GM11168 (cell line): ENCODE results near the gene KCNA4.
"Not testable (repeated sequence)": the region's sequence is repeated elsewhere in the genome, so short reads cannot be mapped to it uniquely, and the experiment has no call there.

Source experiments
- in situ Hi-C: fragments of 300-500 bp; cut with MboI; formaldehyde crosslinking; loops from one replicate; pipeline ENCODE4 v1.12.0; 2022; ENCODE audit warnings: low sequenced_read_pairs; ENCODE audit not compliant: unreplicated experiment

The KCNA4 gene

DNA sequence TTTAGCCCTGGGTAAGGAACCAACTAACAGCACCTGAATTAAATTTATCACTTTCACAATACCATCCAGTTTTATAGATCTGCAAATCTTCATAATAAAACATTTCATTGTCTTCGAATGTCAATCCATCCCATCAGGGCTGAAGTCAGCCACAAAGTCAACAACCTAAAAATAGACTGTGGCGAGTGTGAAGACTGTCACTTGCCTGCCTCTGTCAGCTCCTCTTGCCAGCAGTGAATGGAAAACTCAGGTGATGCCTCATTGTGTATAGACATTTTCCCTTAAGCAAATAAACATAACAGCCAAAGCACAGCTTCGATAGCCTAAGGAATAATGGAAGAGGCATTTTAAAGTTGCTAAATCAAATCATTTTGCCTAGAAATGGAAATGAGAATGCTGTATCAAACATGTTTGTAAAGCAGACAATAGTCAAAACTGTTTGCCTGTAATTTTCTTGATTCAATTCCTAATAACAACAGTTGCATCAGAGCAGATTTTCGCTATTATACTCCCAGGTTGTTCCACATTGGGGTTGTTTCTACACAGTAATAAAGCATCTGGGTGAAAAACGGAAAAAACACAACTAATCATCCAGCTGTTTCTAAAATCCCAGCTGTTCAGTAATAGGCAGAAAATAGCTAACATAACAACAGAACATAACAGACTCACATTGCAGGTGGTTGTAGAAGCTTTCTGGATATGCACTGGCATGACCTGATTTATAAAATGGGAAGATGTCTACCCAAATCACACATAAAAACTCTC, 15.7 kb downstream of the KCNA4 start:
- in situ Hi-C loops, result no loop called here

DNA sequence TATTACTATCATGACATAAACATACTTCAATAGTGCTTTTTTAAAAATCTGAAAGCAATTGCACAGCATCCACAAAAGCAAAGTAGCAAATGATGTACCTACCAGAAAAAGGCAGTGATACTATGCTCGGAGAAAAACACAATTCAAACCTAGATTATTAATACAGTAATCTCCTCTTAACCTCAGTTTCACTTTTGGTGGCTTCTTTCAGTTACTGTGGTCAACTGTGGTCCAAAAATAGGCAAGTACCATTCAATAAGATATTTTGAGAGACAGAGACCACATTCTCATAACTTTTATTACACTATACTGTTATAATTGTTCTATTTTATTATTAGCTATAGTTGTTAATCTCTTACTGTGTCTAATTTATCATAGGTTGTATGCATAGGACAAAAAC, 20.8 kb downstream of the KCNA4 start:
- in situ Hi-C loops, result no loop called here

DNA sequence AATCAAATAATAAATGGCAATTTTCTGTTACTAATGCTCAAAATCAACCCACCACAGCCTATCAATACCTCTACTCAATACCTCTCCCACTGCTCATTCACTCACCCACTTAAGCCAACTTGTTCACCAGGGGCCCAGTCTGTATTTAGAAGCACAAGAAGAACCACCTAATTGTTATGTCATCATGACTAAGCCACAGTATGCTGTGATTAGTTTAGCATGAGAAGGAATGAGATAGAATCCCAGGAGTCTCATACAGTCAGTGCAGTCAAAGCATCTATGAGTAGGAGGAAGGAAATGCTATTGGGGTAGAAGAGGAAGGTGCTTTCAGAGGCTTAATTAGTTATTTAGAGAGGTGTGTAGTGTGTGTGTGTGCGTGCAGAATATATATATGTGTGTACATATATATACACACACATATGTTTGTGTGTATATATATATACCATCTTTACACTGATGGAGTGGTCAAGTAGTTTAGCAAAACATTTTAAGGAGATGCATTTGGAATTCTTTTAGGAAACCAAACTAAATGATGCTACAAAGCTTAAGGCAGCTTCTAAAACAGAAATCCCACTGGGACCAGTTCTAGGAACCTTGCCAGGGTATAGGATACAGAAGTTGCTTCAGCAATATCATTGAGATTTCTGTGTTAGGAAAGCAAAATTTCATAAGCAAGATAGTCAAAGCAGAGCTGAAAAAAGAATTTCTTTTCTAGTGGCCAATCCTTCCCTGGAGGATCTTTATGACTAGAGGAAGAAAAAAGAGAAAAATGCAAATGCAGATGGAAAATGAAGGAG, 27.5 kb downstream of the KCNA4 start:
- in situ Hi-C loops, result no loop called here

DNA sequence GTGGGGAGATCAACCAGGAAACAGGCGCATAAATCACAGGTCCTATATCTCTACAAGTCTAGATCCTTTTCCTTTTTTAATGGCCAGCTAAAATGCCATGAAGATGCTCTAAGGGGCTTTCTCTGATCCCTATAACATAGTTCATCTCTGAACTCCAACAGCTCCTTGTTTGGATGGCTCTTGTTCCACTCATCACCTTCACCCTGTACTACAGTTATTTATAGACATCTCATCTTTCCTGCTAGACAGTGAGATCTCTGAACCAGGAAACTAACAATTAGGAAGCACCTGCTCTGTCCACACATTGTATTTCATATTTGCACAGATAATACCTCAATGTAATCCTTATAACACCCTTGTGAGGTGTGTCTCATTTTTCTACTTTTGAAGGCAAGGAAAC, 31.6 kb downstream of the KCNA4 start:
- in situ Hi-C loops, result no loop called here

DNA sequence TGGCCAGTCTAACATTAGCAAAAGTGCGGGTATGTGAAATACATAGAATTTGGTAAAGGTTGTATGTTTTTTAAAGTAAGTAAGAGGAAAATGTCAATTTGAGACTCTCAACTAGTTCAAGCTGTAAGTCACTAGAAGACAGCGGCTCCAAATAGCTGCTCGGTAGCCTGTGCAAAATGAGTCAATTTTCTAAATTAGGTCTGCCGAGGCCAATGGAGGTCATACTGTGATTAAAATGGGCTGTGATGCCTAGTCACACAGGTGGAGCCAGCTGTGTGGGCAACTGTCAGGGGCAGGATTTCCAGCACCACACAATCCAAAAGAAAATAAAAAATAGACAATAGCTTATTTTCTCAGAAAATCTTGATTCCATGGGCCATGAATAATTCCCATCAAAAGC, 32.3 kb downstream of the KCNA4 start:
- in situ Hi-C loops, result no loop called here

DNA sequence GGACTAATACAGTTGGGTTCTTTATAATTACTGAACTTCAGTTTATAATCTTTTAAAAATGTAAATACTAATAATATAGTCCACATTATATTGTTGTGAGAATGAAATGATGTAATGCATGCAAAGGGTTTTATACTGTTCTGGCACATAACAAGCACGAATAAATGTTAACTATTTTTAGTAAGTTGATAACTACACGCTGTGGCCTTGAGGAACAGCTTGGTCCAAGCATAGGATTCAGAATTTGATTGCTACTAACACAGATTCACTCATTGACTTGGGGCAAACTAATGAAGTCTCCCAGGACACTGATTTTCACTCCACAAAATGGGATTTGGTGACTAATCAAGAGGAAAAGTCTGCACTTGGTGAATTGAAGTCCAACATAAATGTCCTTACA, 38.3 kb downstream of the KCNA4 start:
- in situ Hi-C loops, result no loop called here

DNA sequence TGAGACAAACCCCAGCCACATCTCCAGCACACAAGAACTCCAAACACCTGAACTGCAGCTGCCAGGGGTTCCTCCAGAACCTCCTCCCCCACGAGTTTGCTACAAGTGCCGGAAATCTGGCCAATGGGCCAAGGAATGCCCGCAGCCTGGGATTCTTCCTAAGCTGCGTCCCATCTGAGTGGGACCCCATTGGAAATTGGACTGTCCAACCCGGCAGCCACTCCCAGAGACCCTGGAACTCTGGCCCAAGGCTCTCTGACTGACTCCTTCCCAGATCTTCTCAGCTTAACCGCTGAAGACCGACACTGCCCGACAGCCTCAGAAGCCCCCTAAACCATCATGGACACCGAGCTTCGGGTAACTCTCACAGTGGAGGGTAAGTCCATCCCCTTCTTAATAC, 41.2 kb downstream of the KCNA4 start:
- in situ Hi-C loops, result not testable (repeated sequence)

DNA sequence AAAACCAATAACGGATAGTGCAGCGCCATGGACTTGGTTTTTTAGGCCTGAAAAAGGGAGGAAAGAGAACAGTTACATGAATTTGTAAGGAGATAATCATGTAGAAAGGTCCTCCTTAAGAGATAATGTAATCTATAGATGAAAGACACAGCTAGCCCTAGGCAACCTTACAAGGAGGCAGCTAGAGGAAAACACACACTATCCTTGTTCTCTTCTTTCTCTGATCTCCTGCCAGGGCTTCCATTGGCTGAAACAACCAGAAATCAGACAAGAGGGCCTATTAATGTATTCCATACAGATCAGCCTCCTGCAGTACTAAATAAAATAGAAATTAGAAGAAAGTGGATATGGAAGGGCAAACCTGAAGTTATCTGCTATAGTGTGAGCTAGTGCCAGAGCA, 53.0 kb downstream of the KCNA4 start:
- in situ Hi-C loops, result no loop called here

DNA sequence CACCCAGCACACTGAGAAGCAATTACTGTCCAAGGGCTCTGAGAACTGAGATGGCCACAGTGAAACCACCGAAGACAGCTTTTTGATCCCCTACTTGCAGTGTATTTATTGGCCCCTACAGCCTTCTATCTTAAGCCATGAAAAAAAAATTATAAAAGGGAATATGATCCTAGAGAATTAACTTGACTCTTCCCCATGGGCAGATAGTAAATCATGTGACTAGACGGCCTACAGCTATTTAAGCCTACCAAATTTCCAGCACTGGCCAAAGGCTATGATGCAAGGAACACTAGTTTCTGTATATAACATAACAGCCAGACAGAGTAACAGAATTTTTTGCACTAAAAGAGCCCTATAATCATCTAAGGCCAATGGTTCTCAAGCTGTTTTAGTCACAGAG, 53.8 kb downstream of the KCNA4 start:
- in situ Hi-C loops, result no loop called here

DNA sequence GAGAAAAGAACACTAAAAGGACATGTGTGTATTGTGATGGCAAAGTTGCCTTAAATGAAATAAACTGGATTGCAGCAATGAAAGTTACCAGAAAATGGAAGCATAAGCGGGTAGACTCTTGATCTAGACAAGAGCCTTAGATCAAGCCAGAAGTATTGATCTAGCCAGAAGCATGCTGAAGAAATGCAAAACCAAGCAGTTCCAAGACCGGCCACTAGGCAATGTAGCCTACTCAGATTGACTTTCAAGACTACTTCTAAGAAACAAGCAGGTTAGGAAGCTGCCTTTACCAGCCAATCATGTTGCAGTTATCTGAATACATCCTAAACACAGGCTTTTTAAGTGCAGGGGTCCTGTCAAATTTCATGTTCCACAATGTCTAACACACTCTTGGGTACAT, 54.6 kb downstream of the KCNA4 start:
- in situ Hi-C loops, result no loop called here
